Sigmoid colon (tissue), 4 donors: ENCODE results near the gene ARHGAP28.

Experiments used
- CTCF ChIP-seq, 4 experiments: fragments of 450-650 bp in 3 of 4; fragments of 200-600 bp in 1 of 4; IDR thresholded peaks; one replicate each; pipeline ENCODE4 v1.5.1; 2016 to 2019; ENCODE audit warnings: antibody characterized with exemption in 4 of 4, mild to moderate bottlenecking in 3 of 4, moderate library complexity in 2 of 4
- EP300 ChIP-seq, 4 donors: sonication (generic); formaldehyde crosslinking; IDR thresholded peaks; one replicate each; pipeline ENCODE4 v1.6.1; 2017; ENCODE audit warnings: antibody characterized with exemption in 4 of 4
- POLR2A ChIP-seq, 2 donors: fragments of 450-650 bp; IDR thresholded peaks; one replicate each; pipeline ENCODE4 v1.6.1; 2016; ENCODE audit warnings: antibody characterized with exemption in 2 of 2, mild to moderate bottlenecking in 2 of 2, moderate library complexity in 2 of 2
- POLR2AphosphoS5 ChIP-seq, 4 donors: sonication (generic); formaldehyde crosslinking; IDR thresholded peaks; one replicate each; pipeline ENCODE4 v1.6.1; 2017; ENCODE audit warnings: antibody characterized with exemption in 4 of 4

- TF ChIP-seq POLR2A (IDR thresholded peaks at IDR 0.05), result no peak
- no peak for TF ChIP-seq POLR2AphosphoS5 (IDR thresholded peaks at IDR 0.05)
- no peak for TF ChIP-seq CTCF (IDR thresholded peaks at IDR 0.05)
- TF ChIP-seq EP300 (IDR thresholded peaks at IDR 0.05), result no peak
Measured at GRCh38 chr18:6876641-6877041, 147.1 kb downstream of the ARHGAP28 start.
